Right cardiac atrium (tissue), 5 donors: ENCODE data around the gene HOXC5. TPM values are rescaled to one million over a fixed set of nuclear protein-coding genes. Genes with fewer than 3 reads are reported as not detected.

ENCODE experiments used
- ATAC-seq, 2 donors: fragments of 200-7000 bp; cut with Tn5 transposase; one replicate each; pipeline versions ENCODE4 v1.8.0 to v1.9.1; 2020; ENCODE audit warnings: moderate library complexity in 2 of 2, mild to moderate bottlenecking in 1 of 2
- DNase-seq, 3 donors: peaks; one replicate each; pipeline ENCODE4 v3.0.0-alpha.2; 2020
- H3K27ac ChIP-seq: one replicate; pipeline ENCODE4 v1.5.1; 2013; ENCODE audit warnings: mild to moderate bottlenecking, low read length, control low read depth, moderate library complexity
- H3K27me3 ChIP-seq: one replicate; pipeline ENCODE4 v1.6.1; 2013; ENCODE audit not compliant: control insufficient read depth, insufficient read depth
- H3K4me1 ChIP-seq: one replicate; pipeline ENCODE4 v1.6.1; 2013; ENCODE audit warnings: low read length; ENCODE audit not compliant: control insufficient read depth, insufficient read depth
- H3K4me3 ChIP-seq: one replicate; pipeline ENCODE4 v1.5.1; 2013; ENCODE audit warnings: low read length, control low read depth
- H3K9me3 ChIP-seq: one replicate; pipeline ENCODE4 v1.6.1; 2013; ENCODE audit warnings: low read length; ENCODE audit not compliant: control insufficient read depth
- WGBS: extraction: QIAGEN DNeasy Blood & Tissue Kit; methylation state at CpG from one replicate; pipeline ENCODE4 v1.1.7; 2013; 5-methylcytosine and 5-hydroxymethylcytosine counted together
- intact Hi-C, 4 donors: fragments of 100-400 bp; cut with DNase I; formaldehyde crosslinking; loops; one replicate each; pipeline versions ENCODE4 v1.11.0 to v1.14.0; 2022 to 2023
- polyA plus RNA-seq: library from polyadenylated mRNA; stranded (reverse); fragments of 200-250 nt; gene quantifications from one replicate; pipeline ENCODE4 v1.2.3, GENCODE V29; 2013
- total RNA-seq, 4 donors: library from RNA; stranded (reverse); fragmentation: NEBNext Ultra II Directional; extraction: Animal tissue kit (Norgen Biotek cat#: 25700); gene quantifications; one replicate each; pipeline ENCODE4 v1.2.1, GENCODE V29; 2021
- donor health status: healthy with polysubstance abuse.
- donor health status: DM: no; HTN: yes; CAD: no.
- donor health status: DM: no; HTN: no; CAD: no.
- donor health status: DM: no; HTN: yes; CAD: no; lungs with severe emphysema.
- donor health status: DM: yes; HTN: yes; CAD: no.

Gene HOXC5
- total and polyA plus RNA-seq, 5 donors = 0.11 TPM; not detected in 4

- DNase-seq (peak in 1 of 3 donors; percentile 64), ATAC-seq (peak; percentile 41 to 50)
- WGBS = 4% methylated on average over 22 of the region's 22 CpGs
- Histone ChIP-seq H3K27me3 (peaks cover 3% of the 10 kb centered on the region), H3K27ac (no peak overlapping the region), H3K9me3 (no peaks in the 10 kb centered on the region), H3K4me3 (peak overlapping the region; percentile 48), H3K4me1 (no peaks in the 10 kb centered on the region)
- intact Hi-C loops = no loop called here
These were observed 20.3 kb downstream of the HOXC5 start for GRCh38 chr12:54053003-54053750.

GRCh38 chr12:54053751-54054741 is 21.2 kb downstream of the HOXC5 start, which contains the start of gene HOXC4:
TSS of gene HOXC4 (plus strand) at chr12:54053835. CDS start at chr12:54053923, 88 bp downstream.
- no peaks in the 10 kb centered on the region for H3K4me1 ChIP-seq
- ATAC-seq (peak; percentile 67), DNase-seq (peak in 1 of 3 donors; percentile 61)
- 3% methylated on average over 52 of the region's 52 CpGs for WGBS
- H3K9me3 ChIP-seq = no peaks in the 10 kb centered on the region
- peaks cover 2% of the 10 kb centered on the region for H3K27me3 ChIP-seq
- H3K27ac ChIP-seq = no peak within 1 kb of the TSS
- intact Hi-C loops = no loop called here
- H3K4me3 ChIP-seq = peak within 1 kb of the TSS; percentile 48

- WGBS = 21% methylated on average over 24 of the region's 24 CpGs
These were observed 21.9 kb downstream of the HOXC5 start for GRCh38 chr12:54054742-54055194.

GRCh38 chr12:54055552-54055951 is 22.7 kb downstream of the HOXC5 start:
- no peak overlapping the region for H3K27ac ChIP-seq
- 51% methylated on average over 2 of the region's 2 CpGs for WGBS
- intact Hi-C loops = no loop called here
- H3K27me3 ChIP-seq = peaks cover 2% of the 10 kb centered on the region
- DNase-seq (no peak), ATAC-seq (no peak)
- H3K4me3 ChIP-seq = no peak overlapping the region
- H3K9me3 ChIP-seq = no peaks in the 10 kb centered on the region
- H3K4me1 ChIP-seq = no peaks in the 10 kb centered on the region

More at GRCh38 chr12:54054742-54055194, 21.9 kb downstream of the HOXC5 start:
- intact Hi-C loops = no loop called here
- Histone ChIP-seq H3K4me3 (peak overlapping the region; percentile 48), H3K4me1 (no peaks in the 10 kb centered on the region), H3K27ac (no peak overlapping the region), H3K9me3 (no peaks in the 10 kb centered on the region), H3K27me3 (peaks cover 2% of the 10 kb centered on the region)
- DNase-seq = no peak
- ATAC-seq = no peak

- Histone ChIP-seq H3K4me1 (no peaks in the 10 kb centered on the region), H3K9me3 (no peaks in the 10 kb centered on the region), H3K27ac (no peak overlapping the region), H3K4me3 (no peak overlapping the region), H3K27me3 (peaks cover 2% of the 10 kb centered on the region)
- DNase-seq = no peak
- intact Hi-C loops = no loop called here
- ATAC-seq = no peak
These were observed 23.3 kb downstream of the HOXC5 start for GRCh38 chr12:54056110-54056509.

- no peak overlapping the region for H3K27ac ChIP-seq
- no peaks in the 10 kb centered on the region for H3K9me3 ChIP-seq
- no peak for ATAC-seq
- intact Hi-C loops = no loop called here
- no peak overlapping the region for H3K4me3 ChIP-seq
- no peak for DNase-seq
- 43% methylated on average over 14 of the region's 14 CpGs for WGBS
- peaks cover 2% of the 10 kb centered on the region for H3K27me3 ChIP-seq
- no peaks in the 10 kb centered on the region for H3K4me1 ChIP-seq
These were observed 25.4 kb downstream of the HOXC5 start for GRCh38 chr12:54058128-54058768.

DNA sequence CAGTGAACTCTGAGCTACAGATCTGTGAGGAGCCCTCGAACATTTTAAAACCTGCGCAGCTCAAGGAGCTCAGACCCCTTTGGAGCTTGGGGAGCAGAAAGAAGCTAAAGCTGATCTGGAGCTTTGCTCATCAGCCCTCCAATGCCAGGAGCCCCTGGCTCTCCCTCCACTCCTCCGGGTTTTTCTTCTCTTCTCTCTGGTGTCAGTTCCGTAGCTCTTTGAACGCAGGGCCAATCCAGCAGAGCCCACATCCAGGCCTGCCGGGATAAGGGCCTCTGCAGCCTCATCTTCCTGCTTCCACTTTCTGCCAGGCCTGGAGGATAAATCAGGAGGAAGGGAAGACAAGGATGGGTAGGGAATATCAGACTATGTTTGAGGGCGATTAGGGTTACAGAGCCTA is 26.8 kb downstream of the HOXC5 start:
- WGBS = 38% methylated on average over 7 of the region's 7 CpGs
- H3K9me3 ChIP-seq = no peaks in the 10 kb centered on the region
- DNase-seq (no peak), ATAC-seq (no peak)
- peaks cover 5% of the 10 kb centered on the region for H3K27me3 ChIP-seq
- H3K4me1 ChIP-seq = no peaks in the 10 kb centered on the region
- intact Hi-C loops = no loop called here
- no peak overlapping the region for H3K27ac ChIP-seq
- H3K4me3 ChIP-seq = no peak overlapping the region

DNA sequence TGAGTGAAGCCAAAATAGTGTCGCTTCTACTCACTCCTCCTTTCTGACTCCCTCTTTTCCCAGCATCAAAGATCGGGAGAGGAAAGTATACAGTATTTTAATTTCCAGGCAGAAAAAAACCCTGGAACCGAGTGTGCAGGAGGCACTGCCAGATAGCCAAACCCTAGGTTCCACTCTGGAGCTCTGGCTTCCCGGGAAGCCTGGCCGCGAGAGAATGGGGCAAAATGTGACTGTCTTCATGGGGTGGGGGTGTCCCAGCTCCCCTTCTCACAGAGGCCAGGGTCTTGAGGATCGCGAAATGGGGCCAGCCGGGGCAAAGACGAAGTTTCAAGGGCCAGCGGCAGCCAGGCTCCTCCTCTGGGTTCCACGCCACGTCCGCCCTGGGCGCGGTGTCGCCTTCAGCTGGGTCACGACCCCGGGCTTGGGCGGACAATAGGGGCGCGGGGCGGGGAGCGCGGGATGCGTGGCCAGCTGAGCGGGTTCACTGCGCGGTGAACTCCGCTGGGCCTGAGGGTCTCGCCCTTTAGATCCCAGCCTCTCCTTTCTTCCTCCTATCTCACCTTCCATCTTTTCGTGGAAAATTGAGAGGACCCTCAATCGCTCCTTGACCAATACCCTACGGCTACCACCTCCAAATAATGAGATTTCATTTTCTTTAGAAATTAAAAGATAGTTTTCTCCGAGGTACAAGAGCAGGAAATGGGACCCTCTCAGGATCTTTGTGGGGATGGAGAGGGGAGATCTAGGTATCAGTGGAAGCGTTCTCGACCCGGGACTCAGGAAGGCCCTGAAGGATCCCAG is 27.5 kb downstream of the HOXC5 start:
- Histone ChIP-seq H3K4me1 (no peaks in the 10 kb centered on the region), H3K27ac (no peak overlapping the region), H3K9me3 (no peaks in the 10 kb centered on the region), H3K4me3 (no peak overlapping the region), H3K27me3 (peaks cover 5% of the 10 kb centered on the region)
- DNase-seq (no peak), ATAC-seq (no peak)
- intact Hi-C loops = no loop called here
- WGBS = 30% methylated on average over 38 of the region's 38 CpGs

GRCh38 chr12:54060975-54061778 is 28.3 kb downstream of the HOXC5 start:
- no peak for ATAC-seq
- intact Hi-C loops = no loop called here

GRCh38 chr12:54065677-54066076 is 32.8 kb downstream of the HOXC5 start:
- Histone ChIP-seq H3K9me3 (no peaks in the 10 kb centered on the region), H3K27me3 (peaks cover 7% of the 10 kb centered on the region), H3K4me3 (no peak overlapping the region), H3K4me1 (no peaks in the 10 kb centered on the region), H3K27ac (no peak overlapping the region)
- no peak for DNase-seq
- intact Hi-C loops = no loop called here
- ATAC-seq = no peak

More at GRCh38 chr12:54060975-54061778, 28.3 kb downstream of the HOXC5 start:
- Histone ChIP-seq H3K4me3 (no peak overlapping the region), H3K27ac (no peak overlapping the region), H3K4me1 (no peaks in the 10 kb centered on the region), H3K9me3 (no peaks in the 10 kb centered on the region), H3K27me3 (peaks cover 5% of the 10 kb centered on the region)
- DNase-seq = no peak
- WGBS = 41% methylated on average over 7 of the region's 7 CpGs
